ENCODE results near the gene PARD3.

GRCh38 chr10:34776090-34776690 is 38.9 kb downstream of the PARD3 start:
- TF ChIP-seq CTCF (IDR thresholded peaks at IDR 0.05), result no peak
- TF ChIP-seq EZH2 (IDR thresholded peaks at IDR 0.05), result no peak
- no peak for TF ChIP-seq EZH2phosphoT487 (IDR thresholded peaks at IDR 0.05)

Measured in neural progenitor cell (in vitro differentiated cells).